GM10266 (cell line): ENCODE measurements around the gene RAB31.

Experiments
- DNase-seq: peaks from one replicate; pipeline ENCODE4 v3.0.0; 2012; ENCODE audit errors: extremely low spot score
- TF ChIP-seq, protein P1 (sequence below): IDR thresholded peaks from 2 replicates; pipeline ENCODE4 v1.5.1; 2012; ENCODE audit warnings: mild to moderate bottlenecking, low read depth; ENCODE audit not compliant: control insufficient read depth, insufficient read depth; ENCODE audit errors: missing control alignments

The RAB31 gene

DNA sequence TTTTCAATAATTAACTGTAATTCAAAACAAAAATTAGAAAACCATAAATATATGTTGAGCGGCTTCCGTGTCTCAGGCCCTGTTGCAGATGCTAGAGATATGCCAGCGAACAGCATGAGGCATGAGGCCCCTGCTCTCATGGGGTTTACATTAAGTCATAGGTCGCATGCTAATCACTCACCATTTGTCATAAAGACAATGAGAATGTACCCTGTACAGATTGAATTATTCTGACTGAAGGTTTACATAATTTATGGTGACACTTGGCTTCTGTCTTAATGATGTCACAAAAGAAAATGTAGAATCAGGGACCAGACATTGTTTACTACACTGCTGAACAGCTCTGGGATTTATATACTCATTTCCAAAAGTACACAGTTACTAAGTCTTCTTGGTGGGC lies 199.8 kb downstream of the RAB31 start:
- no peak for DNase-seq
- TF ChIP-seq, protein P1, sequence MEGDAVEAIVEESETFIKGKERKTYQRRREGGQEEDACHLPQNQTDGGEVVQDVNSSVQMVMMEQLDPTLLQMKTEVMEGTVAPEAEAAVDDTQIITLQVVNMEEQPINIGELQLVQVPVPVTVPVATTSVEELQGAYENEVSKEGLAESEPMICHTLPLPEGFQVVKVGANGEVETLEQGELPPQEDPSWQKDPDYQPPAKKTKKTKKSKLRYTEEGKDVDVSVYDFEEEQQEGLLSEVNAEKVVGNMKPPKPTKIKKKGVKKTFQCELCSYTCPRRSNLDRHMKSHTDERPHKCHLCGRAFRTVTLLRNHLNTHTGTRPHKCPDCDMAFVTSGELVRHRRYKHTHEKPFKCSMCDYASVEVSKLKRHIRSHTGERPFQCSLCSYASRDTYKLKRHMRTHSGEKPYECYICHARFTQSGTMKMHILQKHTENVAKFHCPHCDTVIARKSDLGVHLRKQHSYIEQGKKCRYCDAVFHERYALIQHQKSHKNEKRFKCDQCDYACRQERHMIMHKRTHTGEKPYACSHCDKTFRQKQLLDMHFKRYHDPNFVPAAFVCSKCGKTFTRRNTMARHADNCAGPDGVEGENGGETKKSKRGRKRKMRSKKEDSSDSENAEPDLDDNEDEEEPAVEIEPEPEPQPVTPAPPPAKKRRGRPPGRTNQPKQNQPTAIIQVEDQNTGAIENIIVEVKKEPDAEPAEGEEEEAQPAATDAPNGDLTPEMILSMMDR = no peak

DNA sequence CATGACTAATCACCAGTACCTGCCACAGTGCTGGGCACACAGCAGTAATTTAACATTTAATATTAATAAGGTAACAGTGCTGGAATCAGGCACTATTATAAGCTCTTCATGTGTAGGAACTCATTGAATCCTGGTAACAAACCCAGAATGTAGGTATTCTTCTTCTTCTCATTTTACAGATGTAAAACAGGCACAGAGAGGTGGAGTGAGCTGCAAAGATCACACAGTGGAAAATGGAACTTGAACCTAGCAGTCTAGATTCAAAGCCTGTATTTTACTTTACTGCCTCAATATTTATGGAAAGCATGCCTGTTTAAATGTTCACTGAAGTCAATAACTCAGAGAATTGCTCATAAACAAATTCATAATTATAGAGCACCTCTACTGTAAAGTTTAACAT lies 202.0 kb downstream of the RAB31 start:
- TF ChIP-seq, protein P1 = no peak
- DNase-seq = no peak

DNA sequence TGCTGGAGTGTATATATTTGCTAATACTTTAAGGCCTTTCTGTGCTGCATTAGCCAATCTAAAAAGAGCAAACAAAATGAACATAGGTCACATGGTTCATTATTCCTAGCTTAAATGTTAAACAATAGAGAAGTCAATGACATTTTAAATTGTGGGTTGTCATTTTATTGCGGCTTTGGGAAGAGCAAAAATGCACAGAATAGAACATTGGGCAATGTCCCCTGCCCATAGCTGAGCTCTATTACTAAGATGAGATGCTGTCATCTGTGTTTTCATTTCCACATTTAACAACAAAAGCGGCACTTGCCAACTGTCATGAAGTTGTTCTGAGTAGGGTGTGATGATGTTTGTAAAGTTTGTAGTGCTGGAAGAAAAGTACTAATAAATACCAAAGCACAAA lies 202.6 kb downstream of the RAB31 start:
- DNase-seq = no peak
- TF ChIP-seq, protein P1 = no peak

DNA sequence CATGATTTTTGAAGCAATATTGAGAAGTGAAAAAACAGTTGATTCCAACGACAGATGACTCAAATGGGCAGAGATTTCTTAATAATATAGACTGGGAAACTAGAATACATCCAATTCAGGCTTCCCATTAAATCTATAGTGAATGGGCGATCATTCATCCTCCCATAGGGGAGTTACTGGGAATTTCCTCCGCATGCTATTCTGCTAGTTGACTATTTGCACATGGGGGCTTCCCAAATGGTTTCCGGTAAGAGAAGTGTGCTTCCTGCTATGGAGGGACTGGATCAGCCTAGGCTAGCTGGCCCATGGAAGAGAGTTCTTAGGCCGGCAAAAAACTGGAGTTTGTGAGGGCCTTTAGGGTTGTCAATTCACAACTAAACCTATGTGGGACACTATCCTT lies 203.1 kb downstream of the RAB31 start:
- TF ChIP-seq, protein P1 = no peak
- no peak for DNase-seq
